ENCODE results near the gene CLTC. TPM values are rescaled to one million over a fixed set of nuclear protein-coding genes. Genes with fewer than 3 reads are reported as not detected.
"Not testable (repeated sequence)": the region's sequence is repeated elsewhere in the genome, so short reads cannot be mapped to it uniquely, and the experiment has no call there.

Gene CLTC
- 100 to 1,000 TPM; 174 to 224 (median 198) TPM for total RNA-seq

DNA sequence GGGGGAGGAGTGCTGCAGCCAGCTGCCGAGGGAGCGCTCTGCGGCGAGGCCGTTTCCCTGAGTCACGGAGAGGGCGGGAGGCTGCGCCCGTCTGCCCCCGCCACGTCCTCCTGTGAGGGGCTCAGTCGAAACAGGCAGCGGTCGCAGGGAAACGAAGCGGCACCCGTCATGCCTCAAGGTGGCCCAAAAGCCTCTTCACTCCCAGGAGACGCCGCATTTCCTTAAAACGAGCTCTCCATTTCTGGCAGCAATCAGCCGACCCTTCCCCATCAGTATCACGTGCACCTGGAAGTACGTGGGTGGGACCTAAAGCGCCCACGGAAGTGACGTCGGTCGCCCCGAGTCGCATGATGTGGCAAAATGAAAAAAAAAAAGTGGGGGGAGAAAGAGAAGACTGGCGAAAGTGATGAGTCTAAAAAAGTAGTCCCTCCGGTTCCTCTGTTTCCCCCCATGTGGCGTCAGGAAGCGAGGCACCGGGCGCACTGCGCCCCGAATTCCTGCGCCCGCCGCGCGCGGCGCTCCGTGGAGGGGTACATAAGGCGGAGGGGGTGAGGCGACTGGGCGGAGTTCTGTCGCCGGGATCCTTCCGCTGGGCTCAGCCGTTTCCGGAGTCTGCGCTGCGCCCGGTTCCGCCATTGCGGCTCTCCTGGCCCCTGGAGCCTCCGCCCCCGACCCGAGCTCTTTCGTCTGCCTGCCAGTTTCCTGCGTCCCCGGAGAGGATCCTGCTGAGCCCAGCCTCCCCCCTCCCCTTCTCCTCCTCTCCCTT, at the start of gene CLTC:
Gene CLTC, plus strand, starts transcription at position 598 of the 766 bp plus-strand sequence. CDS start 237 bp downstream, outside the sequence.
- peaks cover 0 to 43% (median 12%) of the 10 kb centered on the region in 4 donors for H3K4me1 ChIP-seq
- H3K27ac ChIP-seq: peak within 1 kb of the TSS; percentile 88 to 99 (median 95)
- H3K27me3 ChIP-seq: no peaks in the 10 kb centered on the region
- DNase-seq: peak; percentile 94 to 96 (median 95)
- peak within 1 kb of the TSS; percentile 82 to 96 (median 90) for H3K4me3 ChIP-seq
- no peaks in the 10 kb centered on the region for H3K9me3 ChIP-seq
- H3K36me3 ChIP-seq: no peaks in the 10 kb centered on the region
- TF ChIP-seq, protein P1, sequence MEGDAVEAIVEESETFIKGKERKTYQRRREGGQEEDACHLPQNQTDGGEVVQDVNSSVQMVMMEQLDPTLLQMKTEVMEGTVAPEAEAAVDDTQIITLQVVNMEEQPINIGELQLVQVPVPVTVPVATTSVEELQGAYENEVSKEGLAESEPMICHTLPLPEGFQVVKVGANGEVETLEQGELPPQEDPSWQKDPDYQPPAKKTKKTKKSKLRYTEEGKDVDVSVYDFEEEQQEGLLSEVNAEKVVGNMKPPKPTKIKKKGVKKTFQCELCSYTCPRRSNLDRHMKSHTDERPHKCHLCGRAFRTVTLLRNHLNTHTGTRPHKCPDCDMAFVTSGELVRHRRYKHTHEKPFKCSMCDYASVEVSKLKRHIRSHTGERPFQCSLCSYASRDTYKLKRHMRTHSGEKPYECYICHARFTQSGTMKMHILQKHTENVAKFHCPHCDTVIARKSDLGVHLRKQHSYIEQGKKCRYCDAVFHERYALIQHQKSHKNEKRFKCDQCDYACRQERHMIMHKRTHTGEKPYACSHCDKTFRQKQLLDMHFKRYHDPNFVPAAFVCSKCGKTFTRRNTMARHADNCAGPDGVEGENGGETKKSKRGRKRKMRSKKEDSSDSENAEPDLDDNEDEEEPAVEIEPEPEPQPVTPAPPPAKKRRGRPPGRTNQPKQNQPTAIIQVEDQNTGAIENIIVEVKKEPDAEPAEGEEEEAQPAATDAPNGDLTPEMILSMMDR (IDR thresholded peaks at IDR 0.05): no peak
- TF ChIP-seq POLR2A (IDR thresholded peaks at IDR 0.05): peak; percentile 84 to 91

DNA sequence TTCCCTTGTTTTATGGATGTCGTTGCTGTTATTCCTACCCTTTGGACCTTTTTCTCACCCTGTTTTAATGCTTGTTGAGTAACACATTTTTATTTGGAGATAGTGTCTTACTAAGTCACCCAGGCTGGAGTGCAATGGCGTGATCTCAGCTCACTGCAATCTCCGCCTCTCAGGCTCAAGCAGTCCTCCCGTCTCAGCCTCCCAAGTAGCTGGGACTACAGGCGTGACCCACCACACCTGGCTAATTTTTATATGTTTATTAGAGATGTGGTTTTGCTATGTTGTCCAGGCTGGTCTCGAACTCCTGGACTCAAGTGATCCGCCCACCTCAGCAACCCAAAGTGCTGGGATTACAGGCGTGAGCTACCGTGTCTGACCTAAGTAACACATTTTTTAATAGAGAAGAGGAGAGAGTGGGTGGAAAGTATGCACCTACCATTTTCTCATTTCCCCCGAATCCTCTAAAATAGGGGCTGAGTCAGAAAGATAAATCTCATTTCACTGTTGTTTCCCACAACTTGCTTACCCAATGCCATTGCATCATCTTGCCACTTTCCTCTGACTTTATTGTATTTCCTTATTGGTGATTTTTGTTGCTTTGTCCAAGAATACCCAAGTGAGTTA, 47.3 kb upstream of the CLTC start:
- Histone ChIP-seq H3K4me1 (no peaks in the 10 kb centered on the region), H3K36me3 (peaks cover 0 to 13% (median 0%) of the 10 kb centered on the region in 3 donors), H3K27me3 (no peaks in the 10 kb centered on the region), H3K4me3 (no peak overlapping the region), H3K9me3 (no peaks in the 10 kb centered on the region), H3K27ac (no peak overlapping the region)
- TF ChIP-seq, protein P1 (IDR thresholded peaks at IDR 0.05): no peak
- TF ChIP-seq POLR2A (IDR thresholded peaks at IDR 0.05): no peak
- no peak for DNase-seq

DNA sequence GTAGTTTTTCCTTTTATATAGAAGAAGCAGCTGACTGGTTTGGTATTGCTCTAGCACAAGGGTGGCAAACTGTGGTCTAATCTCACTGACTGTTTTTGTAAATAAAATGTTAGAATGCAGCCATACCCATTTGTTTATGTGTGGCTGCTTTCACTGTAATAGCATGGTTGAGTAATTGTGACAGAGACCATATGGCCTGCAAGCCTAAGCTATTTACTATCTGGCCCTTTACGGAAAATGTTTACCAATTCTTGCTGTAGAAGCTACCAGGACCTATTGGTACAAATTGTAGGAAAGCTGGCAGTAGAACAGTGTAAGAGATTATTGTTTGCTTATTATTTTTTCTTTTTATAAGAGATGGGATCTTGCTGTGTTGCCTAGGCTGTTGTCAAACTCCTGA, 35.5 kb upstream of the CLTC start:
- H3K4me3 ChIP-seq, H3K27me3 ChIP-seq, H3K9me3 ChIP-seq, DNase-seq, H3K27ac ChIP-seq, H3K36me3 ChIP-seq, H3K4me1 ChIP-seq: not testable (repeated sequence)

DNA sequence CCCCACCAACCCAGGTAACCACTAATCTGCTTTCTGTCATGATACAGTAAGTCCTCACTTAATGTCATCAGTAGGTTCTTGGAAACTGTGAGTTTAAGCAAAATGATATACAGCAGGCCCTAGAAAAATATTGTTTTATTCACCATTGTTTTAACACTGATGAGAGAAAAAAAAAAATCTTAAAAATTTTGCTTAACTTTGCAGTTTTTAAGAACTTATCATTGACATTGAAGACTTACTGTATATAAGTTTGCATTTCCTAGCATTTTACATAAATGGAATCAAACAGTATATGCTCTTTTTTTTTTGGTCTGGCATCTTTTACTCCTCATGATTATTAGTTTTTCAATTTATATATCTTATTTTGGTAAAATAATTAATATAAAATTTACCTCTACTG, 19.5 kb upstream of the CLTC start:
- Histone ChIP-seq H3K27ac (no peak overlapping the region), H3K4me1 (no peaks in the 10 kb centered on the region), H3K36me3 (peaks cover 0 to 36% (median 0%) of the 10 kb centered on the region in 3 donors), H3K9me3 (no peaks in the 10 kb centered on the region), H3K27me3 (no peaks in the 10 kb centered on the region), H3K4me3 (no peak overlapping the region)
- DNase-seq: no peak
- TF ChIP-seq POLR2A (IDR thresholded peaks at IDR 0.05): no peak
- TF ChIP-seq, protein P1 (IDR thresholded peaks at IDR 0.05): no peak

DNA sequence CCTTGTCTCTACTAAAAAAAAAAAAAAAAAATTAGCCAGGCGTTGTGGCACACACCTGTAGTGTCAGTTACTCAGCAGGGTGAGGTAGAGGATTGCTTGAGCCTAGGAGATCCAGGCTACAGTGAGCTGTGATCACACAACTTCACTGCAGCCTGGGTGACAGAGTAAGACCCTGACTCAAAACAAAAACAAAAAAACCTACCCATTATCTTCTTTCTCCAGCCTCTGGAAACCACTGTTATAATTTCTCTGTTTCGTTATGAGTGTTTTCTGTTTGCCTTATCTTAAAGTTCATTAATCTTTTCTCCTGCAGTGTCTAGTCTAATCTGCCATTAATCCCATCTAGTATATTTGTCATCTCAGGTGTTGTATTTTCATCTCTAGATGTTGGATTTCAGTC, 18.6 kb upstream of the CLTC start:
- no peak overlapping the region for H3K4me3 ChIP-seq
- DNase-seq: no peak
- no peaks in the 10 kb centered on the region for H3K27me3 ChIP-seq
- TF ChIP-seq POLR2A (IDR thresholded peaks at IDR 0.05): no peak
- TF ChIP-seq, protein P1 (IDR thresholded peaks at IDR 0.05): no peak
- H3K9me3 ChIP-seq: no peaks in the 10 kb centered on the region
- H3K4me1 ChIP-seq: no peaks in the 10 kb centered on the region
- H3K27ac ChIP-seq: no peak overlapping the region
- H3K36me3 ChIP-seq: peaks cover 0 to 45% (median 0%) of the 10 kb centered on the region in 3 donors

DNA sequence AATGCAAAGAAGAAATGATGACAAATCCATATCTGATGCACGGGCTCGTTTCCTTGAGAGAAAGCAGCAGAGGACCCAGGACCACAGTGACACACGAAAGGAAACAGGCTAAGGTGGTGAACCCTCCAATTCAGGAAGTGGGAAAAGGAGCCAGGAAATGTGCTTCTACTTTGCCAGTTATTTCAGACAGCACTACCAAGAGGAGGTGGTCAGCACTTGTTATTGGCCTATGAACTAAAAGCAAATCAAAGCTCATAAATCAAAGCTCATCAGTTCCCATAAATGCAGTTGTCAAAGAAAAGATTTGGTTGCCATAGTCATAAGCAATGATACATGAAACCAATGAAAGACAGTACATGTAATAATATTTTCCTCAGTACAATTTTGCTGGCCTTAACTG, 12.6 kb upstream of the CLTC start:
- DNase-seq: no peak
- no peak for TF ChIP-seq POLR2A (IDR thresholded peaks at IDR 0.05)
- TF ChIP-seq, protein P1 (IDR thresholded peaks at IDR 0.05): no peak
- Histone ChIP-seq H3K36me3 (peaks cover 0 to 42% (median 0%) of the 10 kb centered on the region in 3 donors), H3K27me3 (no peaks in the 10 kb centered on the region), H3K4me3 (no peak overlapping the region), H3K4me1 (no peaks in the 10 kb centered on the region), H3K27ac (no peak overlapping the region), H3K9me3 (no peaks in the 10 kb centered on the region)
